Left lobe of liver (tissue), 2 donors: Measurements from ENCODE around the gene NUPR1. TPM values are rescaled to one million over a fixed set of nuclear protein-coding genes. Genes with fewer than 3 reads are reported as not detected.
"Not testable (repeated sequence)": the region's sequence is repeated elsewhere in the genome, so short reads cannot be mapped to it uniquely, and the experiment has no call there.

Experiments
- ATAC-seq: fragments of 200-7000 bp; cut with Tn5 transposase; one replicate; pipeline ENCODE4 v1.9.1; 2020; ENCODE audit warnings: mild to moderate bottlenecking, moderate library complexity
- DNase-seq: peaks from one replicate; pipeline ENCODE4 v3.0.0-alpha.2; 2020; ENCODE audit warnings: low spot score
- total RNA-seq: library from RNA; stranded (reverse); gene quantifications from one replicate; pipeline ENCODE4 v1.2.1, GENCODE V29; 2021
- donor health status: DM: no; HTN: no; CAD: no; lungs with moderate emphysema.
- donor health status: DM: no; HTN: yes; CAD: no.

Gene NUPR1
- total RNA-seq, 1 donor from 2014 or later, result 92.6 TPM

GRCh38 chr16:28527985-28528384, 10.8 kb downstream of the NUPR1 start:
- no peak for DNase-seq
- ATAC-seq, result no peak

- not testable (repeated sequence) for DNase-seq, ATAC-seq
Observed at GRCh38 chr16:28527100-28527785, 11.5 kb downstream of the NUPR1 start.

- ATAC-seq, result peak; percentile 71
- peak; percentile 84 for DNase-seq
Observed at GRCh38 chr16:28526201-28527099, 12.3 kb downstream of the NUPR1 start.

GRCh38 chr16:28524681-28525171, 14.0 kb downstream of the NUPR1 start:
- ATAC-seq (peak; percentile 78), DNase-seq (peak; percentile 93)

GRCh38 chr16:28522792-28523191, 16.0 kb downstream of the NUPR1 start:
- DNase-seq (no peak), ATAC-seq (no peak)

- no peak for ATAC-seq
- no peak for DNase-seq
Observed at GRCh38 chr16:28521436-28521835, 17.3 kb downstream of the NUPR1 start.

- DNase-seq, result no peak
- ATAC-seq, result no peak
Observed at GRCh38 chr16:28520672-28521071, 18.1 kb downstream of the NUPR1 start.

- no peak for ATAC-seq
- DNase-seq, result no peak
Observed at GRCh38 chr16:28514246-28514645, 24.5 kb downstream of the NUPR1 start.

- no peak for ATAC-seq
- no peak for DNase-seq
Observed at GRCh38 chr16:28513484-28514181, 25.1 kb downstream of the NUPR1 start.

- ATAC-seq, result no peak
Observed at GRCh38 chr16:28511801-28512789, 26.7 kb downstream of the NUPR1 start.

GRCh38 chr16:28511031-28511430, 27.7 kb downstream of the NUPR1 start:
- ATAC-seq (no peak), DNase-seq (no peak)

More at GRCh38 chr16:28511801-28512789, 26.7 kb downstream of the NUPR1 start:
- DNase-seq, result no peak

- DNase-seq (no peak), ATAC-seq (peak; percentile 65)
Observed at GRCh38 chr16:28505489-28506137, 33.2 kb downstream of the NUPR1 start.

- peak; percentile 81 for DNase-seq
- peak; percentile 76 for ATAC-seq
Observed at GRCh38 chr16:28504707-28505404, 33.9 kb downstream of the NUPR1 start.

- DNase-seq, result no peak
- ATAC-seq, result no peak
Observed at GRCh38 chr16:28503470-28504259, 35.1 kb downstream of the NUPR1 start.

- no peak for ATAC-seq
- no peak for DNase-seq
Observed at GRCh38 chr16:28502290-28502689, 36.5 kb downstream of the NUPR1 start.

GRCh38 chr16:28501258-28502232, 37.2 kb downstream of the NUPR1 start:
- ATAC-seq, result no peak
- no peak for DNase-seq
